Psoas muscle (tissue), 8 donors: ENCODE data around the gene CCT4. TPM values are rescaled to one million over a fixed set of nuclear protein-coding genes. Genes with fewer than 3 reads are reported as not detected.
"Not testable (repeated sequence)": the region's sequence is repeated elsewhere in the genome, so short reads cannot be mapped to it uniquely, and the experiment has no call there.

ENCODE experiments used
- ATAC-seq, 4 donors: fragments of 200-7000 bp; cut with Tn5 transposase; one replicate each; pipeline ENCODE4 v1.9.1; 2020; ENCODE audit warnings: moderate library complexity in 3 of 4, mild to moderate bottlenecking in 2 of 4
- DNase-seq, 2 donors: peaks; one replicate each; pipeline ENCODE4 v3.0.0-alpha.2; 2020
- H3K27ac ChIP-seq: fragments of 200-600 bp; one replicate; pipeline ENCODE4 v1.8.0; 2022
- H3K27me3 ChIP-seq, 3 donors: fragments of 200-600 bp in 1 of 3; one replicate each; pipeline versions ENCODE4 v1.6.1 to v1.8.0; 2013 to 2022; ENCODE audit warnings: low read length in 2 of 3, mild to moderate bottlenecking in 2 of 3, moderate library complexity in 1 of 3; ENCODE audit not compliant: insufficient read depth in 3 of 3
- H3K36me3 ChIP-seq, 2 donors: fragments of 200-600 bp in 1 of 2; one replicate each; pipeline versions ENCODE4 v1.6.1 to v1.8.0; 2013 to 2022; ENCODE audit warnings: low read depth in 1 of 2, mild to moderate bottlenecking in 1 of 2, moderate library complexity in 1 of 2; ENCODE audit not compliant: insufficient read depth in 1 of 2
- H3K4me1 ChIP-seq: fragments of 200-600 bp; one replicate; pipeline ENCODE4 v1.8.0; 2022
- H3K4me3 ChIP-seq: fragments of 200-600 bp; one replicate; pipeline ENCODE4 v1.8.0; 2022; ENCODE audit warnings: mild to moderate bottlenecking
- H3K9me3 ChIP-seq: fragments of 200-600 bp; one replicate; pipeline ENCODE4 v1.8.0; 2022
- WGBS, 3 donors: extraction: QIAGEN DNeasy Blood & Tissue Kit; methylation state at CpG; one replicate each; pipeline versions ENCODE4 v1.1.6 to v1.1.7; 2013; 5-methylcytosine and 5-hydroxymethylcytosine counted together
- intact Hi-C, 2 donors: fragments of 100-400 bp; cut with DNase I; formaldehyde crosslinking; loops; one replicate each; pipeline versions ENCODE4 v1.11.0 to v1.14.2; 2022
- polyA plus RNA-seq, 3 donors: library from polyadenylated mRNA; stranded (reverse); fragments of 200-250 nt; gene quantifications; one replicate each; pipeline ENCODE4 v1.2.3, GENCODE V29; 2013
- total RNA-seq, 4 donors: library from RNA; stranded (reverse); fragmentation: NEBNext Ultra II Directional in 2 of 4; extraction: Animal tissue kit (Norgen Biotek cat#: 25700) in 2 of 4; gene quantifications; one replicate each; pipeline versions ENCODE4 v1.2.1 to v1.2.4, GENCODE V29; 2021 to 2023
- TF ChIP-seq, protein P1 (sequence below): fragments of 200-600 bp; IDR thresholded peaks from one replicate; pipeline ENCODE4 v1.8.0; 2022; ENCODE audit warnings: antibody characterized with exemption
- donor health status: healthy with polysubstance abuse.
- donor health status: DM: no; HTN: no; CAD: no; lungs with moderate emphysema.
- donor health status: Bipolar disorder and iron deficiency.
- donor health status: healthy.
- donor health status: DM: yes; HTN: yes; CAD: no.
- donor health status: DM: no; HTN: no; CAD: no.
- donor health status: DM: no; HTN: no; CAD: no.
- donor health status: DM: yes; HTN: yes; CAD: no.

The CCT4 gene
- total and polyA plus RNA-seq, 7 donors = 88.7 to 191 (median 132) TPM

DNA sequence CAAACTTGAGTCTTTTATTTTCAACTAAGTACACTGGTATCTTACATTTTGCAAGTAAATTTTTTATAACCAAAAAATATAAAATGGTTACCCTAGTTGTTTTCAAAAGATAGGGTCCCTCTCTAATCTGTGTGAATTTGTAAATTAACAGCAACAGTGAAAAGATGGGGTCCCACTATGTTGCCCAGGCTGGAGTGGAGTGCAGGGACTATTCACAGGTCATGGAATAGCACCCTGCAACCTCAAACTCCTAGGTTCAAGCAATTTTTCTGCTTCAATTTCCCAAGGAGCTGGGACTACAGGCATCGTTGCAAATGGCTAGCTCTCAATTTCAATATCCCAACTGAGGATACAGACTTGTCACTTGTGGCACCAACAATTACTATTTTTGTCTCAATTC lies 12.1 kb downstream of the CCT4 start:
- DNase-seq (no peak), ATAC-seq (no peak)
- WGBS, 3 donors = 75 to 85% (median 85%) methylated on average over 1 of the region's 1 CpG
- H3K27me3 ChIP-seq = no peaks in the 10 kb centered on the region
- H3K4me3 ChIP-seq = no peak overlapping the region
- intact Hi-C loops = no loop called here
- no peaks in the 10 kb centered on the region for H3K4me1 ChIP-seq
- H3K27ac ChIP-seq = no peak overlapping the region
- H3K36me3 ChIP-seq = peaks cover 15 to 100% of the 10 kb centered on the region in 2 donors
- TF ChIP-seq, protein P1, sequence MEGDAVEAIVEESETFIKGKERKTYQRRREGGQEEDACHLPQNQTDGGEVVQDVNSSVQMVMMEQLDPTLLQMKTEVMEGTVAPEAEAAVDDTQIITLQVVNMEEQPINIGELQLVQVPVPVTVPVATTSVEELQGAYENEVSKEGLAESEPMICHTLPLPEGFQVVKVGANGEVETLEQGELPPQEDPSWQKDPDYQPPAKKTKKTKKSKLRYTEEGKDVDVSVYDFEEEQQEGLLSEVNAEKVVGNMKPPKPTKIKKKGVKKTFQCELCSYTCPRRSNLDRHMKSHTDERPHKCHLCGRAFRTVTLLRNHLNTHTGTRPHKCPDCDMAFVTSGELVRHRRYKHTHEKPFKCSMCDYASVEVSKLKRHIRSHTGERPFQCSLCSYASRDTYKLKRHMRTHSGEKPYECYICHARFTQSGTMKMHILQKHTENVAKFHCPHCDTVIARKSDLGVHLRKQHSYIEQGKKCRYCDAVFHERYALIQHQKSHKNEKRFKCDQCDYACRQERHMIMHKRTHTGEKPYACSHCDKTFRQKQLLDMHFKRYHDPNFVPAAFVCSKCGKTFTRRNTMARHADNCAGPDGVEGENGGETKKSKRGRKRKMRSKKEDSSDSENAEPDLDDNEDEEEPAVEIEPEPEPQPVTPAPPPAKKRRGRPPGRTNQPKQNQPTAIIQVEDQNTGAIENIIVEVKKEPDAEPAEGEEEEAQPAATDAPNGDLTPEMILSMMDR = no peak
- no peaks in the 10 kb centered on the region for H3K9me3 ChIP-seq

GRCh38 chr2:61866482-61867089 lies 21.9 kb downstream of the CCT4 start:
- ATAC-seq = peak in 1 of 4 donors; percentile 27
- peaks cover 2 to 82% of the 10 kb centered on the region in 2 donors for H3K36me3 ChIP-seq
- H3K27me3 ChIP-seq, H3K27ac ChIP-seq, H3K4me1 ChIP-seq, H3K4me3 ChIP-seq, DNase-seq, intact Hi-C loops, H3K9me3 ChIP-seq: not testable (repeated sequence)
- WGBS, 3 donors = 96 to 98% (median 98%) methylated on average over 14 of the region's 14 CpGs

DNA sequence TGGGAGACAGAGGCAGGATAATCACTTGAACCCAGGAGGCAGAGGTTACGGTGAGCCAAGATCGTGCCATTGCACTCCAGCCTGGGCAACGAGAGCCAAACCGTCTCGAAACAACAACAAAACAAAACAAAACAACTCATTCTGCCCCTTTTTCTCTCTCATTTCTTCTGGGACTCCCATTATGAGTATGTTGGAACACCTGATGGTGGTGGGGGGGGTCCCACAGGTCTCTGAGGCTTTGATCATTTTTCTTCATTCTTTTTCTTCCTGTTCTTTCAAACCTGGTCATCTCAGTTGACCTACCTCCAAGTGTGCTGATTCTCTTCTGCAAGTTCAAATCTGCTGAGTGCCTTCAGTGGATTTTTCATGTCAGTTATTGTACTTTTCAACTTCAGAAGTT lies 26.4 kb downstream of the CCT4 start:
- intact Hi-C loops = no loop called here
- TF ChIP-seq, protein P1 = no peak
- WGBS, 3 donors = 97 to 100% (median 98%) methylated on average over 5 of the region's 5 CpGs

DNA sequence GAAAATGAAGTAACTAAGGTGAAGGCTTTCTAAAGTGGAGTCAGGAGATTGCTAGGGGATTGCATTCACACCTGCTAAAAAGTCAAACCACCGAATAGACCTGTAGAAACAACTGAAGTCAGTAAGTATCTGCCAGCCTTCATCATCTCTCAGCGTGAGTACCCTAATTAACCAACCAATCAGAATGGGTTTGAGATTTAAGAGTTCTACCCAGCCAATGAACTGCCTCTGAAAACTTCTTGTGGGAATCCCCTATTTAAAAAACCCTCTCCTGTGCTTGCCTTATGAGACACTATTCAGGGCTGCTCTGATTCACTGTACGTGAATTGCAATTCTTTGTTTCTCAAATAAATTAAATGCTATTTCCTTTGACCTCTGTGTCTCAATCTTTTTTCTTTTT lies 31.2 kb downstream of the CCT4 start:
- H3K27me3 ChIP-seq = no peaks in the 10 kb centered on the region
- no peaks in the 10 kb centered on the region for H3K9me3 ChIP-seq
- DNase-seq (no peak), ATAC-seq (no peak)
- whole genome bisulfite sequencing, 3 donors = 71 to 85% (median 79%) methylated on average over 3 of the region's 3 CpGs
- TF ChIP-seq, protein P1 = no peak
- intact Hi-C loops = no loop called here
- no peaks in the 10 kb centered on the region for H3K36me3 ChIP-seq
- peaks cover 11% of the 10 kb centered on the region for H3K4me1 ChIP-seq
- H3K4me3 ChIP-seq = no peak overlapping the region
- no peak overlapping the region for H3K27ac ChIP-seq

More for the DNA sequence above, 26.4 kb downstream of the CCT4 start:
- ATAC-seq = no peak
- no peaks in the 10 kb centered on the region for H3K27me3 ChIP-seq
- H3K4me3 ChIP-seq = no peak overlapping the region
- peaks cover 2 to 37% of the 10 kb centered on the region in 2 donors for H3K36me3 ChIP-seq
- no peak overlapping the region for H3K27ac ChIP-seq
- DNase-seq = no peak
- H3K4me1 ChIP-seq = no peaks in the 10 kb centered on the region
- H3K9me3 ChIP-seq = no peaks in the 10 kb centered on the region

DNA sequence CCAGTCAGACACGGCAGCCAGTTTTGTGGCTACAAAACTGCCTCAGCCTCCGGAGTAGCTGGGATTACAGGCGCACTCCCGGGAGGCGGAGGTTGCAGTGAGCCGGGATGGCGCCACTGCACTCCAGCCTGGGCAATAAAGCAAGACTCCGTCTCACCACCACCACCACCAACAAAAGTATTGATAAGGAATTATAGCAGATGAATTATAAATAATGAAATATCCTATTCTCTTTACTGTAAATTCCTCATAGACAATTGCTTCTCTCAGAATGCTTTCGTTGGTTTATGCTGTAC lies 33.2 kb downstream of the CCT4 start:
- H3K9me3 ChIP-seq = no peaks in the 10 kb centered on the region
- intact Hi-C loops = loop anchor here in 1 of 2 donors (2.0 kb wide), 1 partner anchor 320 kb away; no protein-coding TSS in a partner anchor
- TF ChIP-seq, protein P1 = no peak
- 22 to 52% (median 33%) methylated on average over 9 of the region's 9 CpGs for WGBS, 3 donors
- ATAC-seq (peak in 1 of 4 donors; percentile 3), DNase-seq (no peak)
- peak overlapping the region; percentile 71 for H3K4me3 ChIP-seq
- peak overlapping the region; percentile 75 for H3K27ac ChIP-seq
- no peaks in the 10 kb centered on the region for H3K36me3 ChIP-seq
- H3K27me3 ChIP-seq = no peaks in the 10 kb centered on the region
- peaks cover 11% of the 10 kb centered on the region for H3K4me1 ChIP-seq
